ENCODE results near the gene SNX13. TPM values are rescaled to one million over a fixed set of nuclear protein-coding genes. Genes with fewer than 3 reads are reported as not detected.

Gene SNX13
- total and polyA plus RNA-seq, 2 of the 4 experiments (the other 2 are of a cell fraction), result 9.0 to 24.9 TPM

GRCh38 chr7:17816903-17817302 is 123.4 kb downstream of the SNX13 start:
- H2AK5ac ChIP-seq (ENCODE audit: low read depth, low read length), result no peak overlapping the region
- H3K27ac ChIP-seq (ENCODE audit: insufficient read depth, low read length), result no peak overlapping the region
- no peaks in the 10 kb centered on the region for H4K20me1 ChIP-seq (ENCODE audit: insufficient read depth, low read length)
- H3K36me3 ChIP-seq (ENCODE audit: control insufficient read depth, insufficient read depth, low read length), result peaks cover 6% of the 10 kb centered on the region
- H3K4me3 ChIP-seq (ENCODE audit: insufficient read depth, low read depth, low read length), result no peak overlapping the region
- H3K23ac ChIP-seq (ENCODE audit: low read depth, low read length), result no peak overlapping the region
- no peak overlapping the region for H2BK120ac ChIP-seq (ENCODE audit: low read depth, low read length)
- no peak for TF ChIP-seq RFX5 (IDR thresholded peaks at IDR 0.05; ENCODE audit: low read depth, low read length)
- peak; percentile 32; the same call in 1 of the 2 replicates for TF ChIP-seq MAFK (IDR thresholded peaks at IDR 0.05; ENCODE audit: low read depth, low read length)
- TF ChIP-seq, protein P1, sequence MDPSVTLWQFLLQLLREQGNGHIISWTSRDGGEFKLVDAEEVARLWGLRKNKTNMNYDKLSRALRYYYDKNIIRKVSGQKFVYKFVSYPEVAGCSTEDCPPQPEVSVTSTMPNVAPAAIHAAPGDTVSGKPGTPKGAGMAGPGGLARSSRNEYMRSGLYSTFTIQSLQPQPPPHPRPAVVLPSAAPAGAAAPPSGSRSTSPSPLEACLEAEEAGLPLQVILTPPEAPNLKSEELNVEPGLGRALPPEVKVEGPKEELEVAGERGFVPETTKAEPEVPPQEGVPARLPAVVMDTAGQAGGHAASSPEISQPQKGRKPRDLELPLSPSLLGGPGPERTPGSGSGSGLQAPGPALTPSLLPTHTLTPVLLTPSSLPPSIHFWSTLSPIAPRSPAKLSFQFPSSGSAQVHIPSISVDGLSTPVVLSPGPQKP (IDR thresholded peaks at IDR 0.05; ENCODE audit: borderline replicate concordance, low read depth, low read length), result no peak
- TF ChIP-seq RCOR1 (IDR thresholded peaks at IDR 0.05; ENCODE audit: insufficient replicate concordance, low read length), result no peak
- TF ChIP-seq MXI1 (IDR thresholded peaks at IDR 0.05; ENCODE audit: borderline replicate concordance, low read depth, low read length), result no peak
- TF ChIP-seq, protein P2, sequence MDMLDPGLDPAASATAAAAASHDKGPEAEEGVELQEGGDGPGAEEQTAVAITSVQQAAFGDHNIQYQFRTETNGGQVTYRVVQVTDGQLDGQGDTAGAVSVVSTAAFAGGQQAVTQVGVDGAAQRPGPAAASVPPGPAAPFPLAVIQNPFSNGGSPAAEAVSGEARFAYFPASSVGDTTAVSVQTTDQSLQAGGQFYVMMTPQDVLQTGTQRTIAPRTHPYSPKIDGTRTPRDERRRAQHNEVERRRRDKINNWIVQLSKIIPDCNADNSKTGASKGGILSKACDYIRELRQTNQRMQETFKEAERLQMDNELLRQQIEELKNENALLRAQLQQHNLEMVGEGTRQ (IDR thresholded peaks at IDR 0.05; ENCODE audit: low read depth, low read length), result no peak
- TF ChIP-seq CHD1 (IDR thresholded peaks at IDR 0.05; ENCODE audit: low read depth, low read length), result no peak
- intact Hi-C loops (cut with micrococcal nuclease) (no loop called here), dilution Hi-C loops (cut with HindIII; ENCODE audit: low sequenced_read_pairs, unreplicated experiment) (no loop called here), in situ Hi-C loops (cut with MboI; ENCODE audit: low sequenced_read_pairs) (no loop called here)
- DNase-seq (no peak), ATAC-seq (ENCODE audit: low read depth) (no peak)
- no peak overlapping the region for H3K56ac ChIP-seq (ENCODE audit: extremely low read depth, insufficient read depth, low read length)
- ChIA-PET POLR2A (ENCODE audit: unreplicated experiment) (no interaction called here), CTCF (no interaction called here)
- H3K9ac ChIP-seq (ENCODE audit: low read depth, low read length), result no peak overlapping the region
- no peaks in the 10 kb centered on the region for H3K9me1 ChIP-seq (ENCODE audit: insufficient read depth, low read length)
- no peak overlapping the region for H2BK20ac ChIP-seq (ENCODE audit: low read depth, low read length)
- H3K79me1 ChIP-seq (ENCODE audit: low read depth in 1 of 2, low read length in 2 of 2), result no peaks in the 10 kb centered on the region
- no peak overlapping the region for H4K91ac ChIP-seq (ENCODE audit: insufficient read depth, low read depth, low read length)
- no peaks in the 10 kb centered on the region for H3K4me1 ChIP-seq (ENCODE audit: control insufficient read depth, insufficient read depth, low read length)
- no peak overlapping the region for H2BK5ac ChIP-seq (ENCODE audit: low read depth, low read length, poor library complexity, severe bottlenecking)
- no TSS peak for BruUV-seq (replicated peaks)
- H2BK15ac ChIP-seq (ENCODE audit: low read depth, low read length), result no peak overlapping the region
- H4K5ac ChIP-seq (ENCODE audit: low read depth, low read length), result no peak overlapping the region
- no peak overlapping the region for H2AFZ ChIP-seq (replicated peaks; ENCODE audit: low read length, poor library complexity)
- no peak overlapping the region for H3K4ac ChIP-seq (ENCODE audit: low read depth, low read length)
- H3K14ac ChIP-seq (replicated peaks; ENCODE audit: low read depth, low read length), result no peak overlapping the region
- H3K27me3 ChIP-seq (ENCODE audit: control insufficient read depth, insufficient read depth, low read length), result no peaks in the 10 kb centered on the region
- no peak overlapping the region for H3K4me2 ChIP-seq (ENCODE audit: low read depth, low read length)
- no peak overlapping the region for H3K18ac ChIP-seq (ENCODE audit: low read depth, low read length)
- no peak overlapping the region for H2AK9ac ChIP-seq (replicated peaks; ENCODE audit: low read depth, low read length, poor library complexity)
- WGBS, 2 experiments (ENCODE audit: extremely low coverage in 2 of 2, insufficient read length in 1 of 2), result no CpG with 5 or more reads among the region's 3 CpGs
- no peaks in the 10 kb centered on the region for H3K9me3 ChIP-seq (ENCODE audit: control insufficient read depth, insufficient read depth, low read length)
- no peak overlapping the region for H4K8ac ChIP-seq (ENCODE audit: low read depth in 2 of 2, low read length in 2 of 2)
